ENCODE data around the gene SEMA3E. TPM values are rescaled to one million over a fixed set of nuclear protein-coding genes. Genes with fewer than 3 reads are reported as not detected.
"Not testable (repeated sequence)": the region's sequence is repeated elsewhere in the genome, so short reads cannot be mapped to it uniquely, and the experiment has no call there.

Gene SEMA3E
- total RNA-seq, 1 experiment from 2014 or later: 3.6 TPM

DNA sequence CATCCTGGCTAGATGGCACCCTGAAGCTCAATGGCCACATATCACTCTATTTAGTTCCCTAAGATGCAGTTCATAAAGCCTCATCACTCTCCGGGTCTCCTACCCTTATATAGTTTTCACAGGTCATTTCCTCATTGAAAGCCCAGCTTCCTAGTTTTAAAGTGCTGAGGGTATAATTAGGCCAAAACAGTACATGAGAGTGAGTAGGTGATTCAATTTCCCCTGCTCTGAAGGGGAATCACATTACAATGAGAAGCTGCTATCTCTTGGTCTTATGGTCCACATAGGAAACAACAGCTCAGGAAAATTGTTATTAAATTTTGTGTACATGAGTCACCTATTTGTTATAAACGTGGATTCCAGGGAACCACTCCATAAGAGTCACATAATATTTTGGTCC, 162.0 kb downstream of the SEMA3E start:
- DNase-seq (ENCODE audit: low spot score): no peak

DNA sequence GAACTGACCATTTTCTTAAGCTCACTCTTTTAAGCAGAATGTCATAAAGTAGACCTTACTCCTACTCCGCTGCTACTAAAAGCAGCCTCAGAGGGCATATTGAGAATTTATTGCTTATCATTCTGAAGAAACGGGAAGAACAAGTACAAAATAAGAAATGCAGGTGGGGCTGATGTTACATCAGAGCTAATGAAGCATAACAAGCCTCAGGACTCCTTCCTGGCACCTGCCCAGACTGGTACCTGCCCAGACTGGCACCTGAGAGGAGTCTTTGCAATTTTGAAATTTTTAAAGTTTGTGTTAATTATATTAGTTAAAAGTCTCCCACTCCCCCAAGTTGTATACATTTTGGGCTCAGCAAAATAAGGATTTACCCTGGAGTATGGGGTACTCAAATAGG, 162.4 kb downstream of the SEMA3E start:
- no peak for DNase-seq (ENCODE audit: low spot score)

DNA sequence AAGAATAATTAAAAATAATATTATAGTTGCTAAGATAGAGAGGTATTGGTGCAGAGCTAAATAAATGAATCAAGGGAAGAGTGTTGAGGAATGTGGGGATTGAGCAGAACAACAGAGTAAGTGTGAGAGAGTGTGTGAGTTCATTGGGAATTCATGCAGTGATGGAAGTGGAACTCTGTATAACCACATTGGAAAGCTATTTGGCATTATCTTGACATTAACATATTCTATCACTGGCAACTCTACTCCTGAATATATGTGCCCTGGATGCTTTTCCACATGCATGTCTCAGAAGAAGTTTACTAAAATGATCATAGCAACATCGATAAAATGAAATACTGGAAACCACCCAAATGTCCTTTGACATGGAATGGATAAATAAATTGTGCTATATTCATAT, 164.1 kb downstream of the SEMA3E start:
- no peak for DNase-seq (ENCODE audit: low spot score)

DNA sequence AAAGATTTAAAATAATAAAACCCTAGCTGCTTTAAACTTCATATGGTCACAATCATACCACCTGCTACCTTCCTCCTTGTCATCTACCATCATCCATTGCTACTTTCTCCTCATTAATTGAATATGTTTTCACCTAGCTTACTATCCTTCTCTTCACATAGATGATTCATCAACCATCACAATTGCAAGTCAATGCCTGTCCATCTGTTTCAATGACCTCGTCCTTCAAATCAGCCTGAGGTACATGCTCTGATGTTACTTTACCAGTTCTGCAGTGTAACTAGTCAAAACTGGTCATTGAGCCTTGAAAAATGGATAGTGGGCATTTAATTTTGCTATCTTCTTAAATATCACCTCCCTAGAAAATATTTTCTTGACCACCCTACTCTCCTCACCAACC, 164.7 kb downstream of the SEMA3E start:
- no peak for DNase-seq (ENCODE audit: low spot score)

DNA sequence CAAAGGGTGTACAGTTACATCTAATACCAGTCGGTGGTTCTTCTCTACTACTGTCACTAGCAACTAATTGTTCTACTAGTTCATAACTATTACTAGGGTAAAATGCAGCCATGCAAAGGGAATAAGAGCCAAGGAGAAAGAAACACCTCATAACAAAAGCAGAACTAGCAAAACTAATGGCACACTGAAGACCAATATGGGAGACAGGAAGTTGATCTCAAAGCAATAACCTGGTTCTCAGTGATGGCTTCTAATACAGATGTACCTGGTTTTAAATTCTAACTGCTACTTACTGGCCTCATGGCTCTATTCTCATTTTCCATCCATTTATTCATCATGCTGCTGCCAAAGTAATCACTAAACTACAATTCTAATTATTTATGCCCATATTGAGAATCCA, 170.3 kb downstream of the SEMA3E start:
- no peak for DNase-seq (ENCODE audit: low spot score)

DNA sequence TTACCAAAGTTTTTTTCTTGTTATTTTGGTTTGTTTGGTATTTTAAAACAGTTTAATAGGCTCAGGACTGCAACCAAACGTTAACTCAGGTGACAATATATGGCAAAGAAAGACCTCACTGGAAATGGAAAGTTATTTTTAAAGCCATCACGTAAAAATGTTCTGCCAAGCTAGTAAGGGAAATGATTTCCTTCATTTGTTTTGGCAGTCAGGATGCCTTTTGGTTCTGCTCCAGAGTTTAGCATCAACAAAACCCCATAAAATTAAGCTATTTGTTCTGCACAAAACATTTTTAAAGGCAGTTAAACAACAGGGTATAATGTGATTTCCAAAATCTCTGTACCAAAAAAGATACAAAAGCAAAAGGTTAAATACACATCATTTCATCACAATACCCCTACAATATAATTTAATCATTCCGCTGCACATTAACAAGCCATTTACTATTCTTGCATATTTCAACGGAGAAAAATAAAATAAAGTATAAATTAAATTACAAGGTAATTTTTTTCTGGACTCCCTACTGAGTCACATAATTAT, 172.4 kb downstream of the SEMA3E start:
- DNase-seq (ENCODE audit: low spot score): no peak

DNA sequence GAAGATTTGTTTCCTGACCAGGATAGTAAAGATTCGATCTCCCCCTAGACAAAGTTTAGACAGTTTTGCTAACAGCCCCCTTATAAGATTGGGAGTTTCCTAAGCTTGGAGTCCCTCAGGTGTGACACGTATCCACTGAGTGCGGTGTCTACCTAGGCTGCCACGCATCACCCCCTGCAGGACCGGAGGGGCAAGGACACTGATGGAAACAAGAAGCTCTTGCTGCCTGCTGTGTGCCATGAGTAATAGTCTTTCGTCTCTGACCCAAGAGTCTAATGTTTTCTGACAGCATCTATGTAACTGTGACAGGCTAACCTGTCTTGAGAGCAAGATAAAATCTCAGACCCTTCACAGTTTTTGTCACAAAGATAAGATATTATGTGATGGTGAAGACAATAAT, 173.5 kb downstream of the SEMA3E start:
- DNase-seq (ENCODE audit: low spot score): no peak

DNA sequence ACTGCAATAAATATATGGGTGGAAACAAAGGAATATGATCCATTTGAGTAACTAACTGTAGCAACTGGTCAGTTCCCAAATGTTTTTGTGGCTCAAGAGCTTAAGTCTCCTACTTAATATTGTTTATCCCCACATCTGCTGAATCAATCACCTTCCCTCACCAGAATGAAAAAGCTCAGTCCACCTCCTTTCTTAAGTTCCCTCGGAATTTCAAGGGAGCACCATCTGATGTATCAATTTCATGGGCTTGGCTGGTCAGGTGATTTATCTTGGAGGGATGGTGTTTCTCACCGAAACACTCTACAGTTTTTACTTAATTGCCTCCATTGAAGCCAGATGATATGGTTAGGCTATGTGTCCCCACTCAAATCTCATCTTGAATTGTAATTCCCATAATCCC, 176.6 kb downstream of the SEMA3E start:
- no peak for DNase-seq (ENCODE audit: low spot score)

DNA sequence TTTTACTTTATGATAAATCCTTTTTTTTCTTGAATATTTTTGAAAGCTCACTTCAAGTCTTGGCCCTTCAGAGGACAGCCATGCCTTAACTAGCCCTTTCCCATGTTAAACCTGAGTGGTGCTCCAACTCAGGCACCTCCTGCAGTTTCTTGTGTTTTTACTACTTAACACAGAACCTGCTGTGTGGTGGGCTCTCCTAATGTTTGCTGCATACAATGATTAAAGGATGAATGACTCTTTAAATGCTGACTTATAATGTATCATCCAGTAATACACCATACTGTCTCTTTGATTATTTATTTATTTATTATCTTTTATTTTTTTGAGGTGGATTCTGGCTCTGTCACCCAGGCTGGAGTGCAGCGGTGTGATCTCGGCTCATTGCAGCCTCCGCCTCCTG, 179.4 kb downstream of the SEMA3E start:
- peak; percentile 23 for DNase-seq (ENCODE audit: low spot score)

DNA sequence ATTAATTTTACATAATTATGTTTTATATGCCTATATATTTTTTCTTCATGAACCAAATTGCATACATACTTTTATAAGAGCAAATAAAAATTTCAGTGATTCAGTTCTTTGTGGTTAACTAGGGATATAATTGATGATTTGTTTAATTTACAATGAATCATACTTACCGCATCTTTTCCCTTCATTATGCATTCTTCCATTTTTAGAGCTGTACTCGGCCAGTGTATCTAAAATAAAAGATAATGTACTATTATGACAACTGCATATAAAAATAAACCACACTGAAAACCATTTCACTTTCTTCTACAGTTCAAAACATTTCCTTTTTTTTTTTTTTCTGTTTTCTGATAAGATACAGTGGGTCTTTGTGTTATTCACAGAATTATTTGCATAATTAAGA, 179.9 kb downstream of the SEMA3E start:
- DNase-seq (ENCODE audit: low spot score): peak; percentile 42

DNA sequence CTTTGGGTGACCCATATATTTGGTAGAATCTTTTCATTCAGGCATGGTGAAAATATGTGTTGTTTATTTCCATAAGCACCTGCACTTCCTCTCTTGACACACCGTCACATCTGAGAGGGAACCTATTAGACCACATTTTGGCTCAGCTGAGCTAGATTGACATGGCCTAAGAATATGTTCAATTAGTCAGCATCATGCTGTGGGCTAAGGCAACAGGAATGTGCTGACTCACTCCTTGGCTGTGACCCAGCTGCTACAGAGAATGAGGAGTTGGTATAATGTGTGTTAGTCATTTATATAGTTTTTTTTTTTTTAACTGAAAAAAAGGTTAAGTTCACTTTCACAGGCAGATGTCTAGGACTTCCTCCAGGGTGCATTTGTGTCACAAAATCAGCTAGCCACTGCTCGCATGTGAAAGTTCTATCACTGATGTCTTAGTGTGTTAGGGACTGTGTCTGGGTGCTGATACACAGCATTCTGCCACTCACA, 180.6 kb downstream of the SEMA3E start:
- peak; percentile 99 for DNase-seq (ENCODE audit: low spot score)

DNA sequence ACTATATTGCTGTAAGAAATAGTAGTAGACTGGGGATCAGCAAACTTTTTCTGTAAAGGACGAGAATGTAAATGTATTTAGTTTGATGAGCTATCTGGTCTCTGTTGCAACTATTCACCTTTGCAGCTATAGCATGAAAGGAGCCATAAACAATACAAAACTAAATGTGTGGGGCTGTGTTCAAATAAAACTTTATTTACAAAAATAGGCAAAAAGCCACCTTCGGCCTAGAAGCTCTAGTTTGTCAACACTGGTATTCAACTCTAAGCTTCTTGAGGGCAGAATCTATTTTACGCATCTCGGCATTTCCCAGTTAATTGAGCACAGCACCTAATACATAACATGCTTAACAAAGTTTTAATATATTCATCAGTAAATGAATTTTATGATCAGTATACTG, 181.4 kb downstream of the SEMA3E start:
- DNase-seq (ENCODE audit: low spot score): no peak

DNA sequence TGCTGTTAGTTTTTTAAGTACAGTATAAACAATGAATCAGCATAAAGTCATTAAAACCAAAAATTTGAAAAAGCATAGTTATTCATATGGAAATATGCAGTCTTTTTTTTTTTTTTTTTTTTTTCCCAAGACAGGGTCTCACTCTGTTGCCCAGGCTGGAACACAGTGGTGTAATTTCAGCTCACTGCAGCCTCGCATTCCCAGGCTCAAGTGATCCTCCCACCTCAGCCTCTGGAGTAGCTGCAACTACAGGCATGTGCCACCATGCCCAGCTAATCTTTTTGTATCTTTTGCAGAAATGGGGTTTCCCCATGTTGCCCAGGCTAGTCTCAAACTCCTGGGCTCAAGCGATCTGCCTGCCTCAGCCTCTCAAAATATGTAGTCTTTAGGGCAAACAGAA, 182.0 kb downstream of the SEMA3E start:
- no peak for DNase-seq (ENCODE audit: low spot score)

DNA sequence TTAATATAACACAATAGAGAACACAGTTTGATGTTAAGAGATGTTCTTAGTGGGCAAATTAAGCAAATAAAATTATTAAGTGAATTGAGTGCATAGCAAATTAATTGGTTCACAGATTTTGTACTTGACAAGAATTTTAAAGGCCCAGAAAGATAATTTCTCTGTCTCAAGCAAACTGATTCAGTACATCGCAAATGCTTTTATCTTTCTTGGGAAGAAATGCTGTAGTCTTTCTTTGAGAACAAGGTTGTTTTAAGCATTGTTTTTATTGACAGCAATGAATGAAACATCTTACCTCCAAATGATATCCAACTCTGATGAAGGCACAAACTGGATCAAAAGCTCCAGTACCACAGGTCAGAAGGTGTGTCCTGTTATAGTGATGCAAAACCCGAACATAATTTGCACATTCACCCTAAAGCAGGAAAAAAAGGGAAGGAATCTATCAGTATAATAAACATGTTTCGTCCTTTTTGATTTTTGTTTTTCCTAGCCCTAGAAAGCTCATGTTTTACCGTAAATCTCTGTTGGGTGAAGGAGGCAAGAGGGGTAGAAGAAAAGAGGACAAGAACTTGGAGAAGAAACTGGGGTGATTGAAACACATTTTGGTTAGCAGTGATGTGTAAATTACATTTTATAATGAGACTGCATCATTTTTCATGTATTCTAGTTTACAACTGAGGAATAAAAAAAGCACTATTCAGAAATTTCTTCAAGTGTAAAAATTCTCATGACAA, 182.6 kb downstream of the SEMA3E start:
- DNase-seq (ENCODE audit: low spot score): no peak

DNA sequence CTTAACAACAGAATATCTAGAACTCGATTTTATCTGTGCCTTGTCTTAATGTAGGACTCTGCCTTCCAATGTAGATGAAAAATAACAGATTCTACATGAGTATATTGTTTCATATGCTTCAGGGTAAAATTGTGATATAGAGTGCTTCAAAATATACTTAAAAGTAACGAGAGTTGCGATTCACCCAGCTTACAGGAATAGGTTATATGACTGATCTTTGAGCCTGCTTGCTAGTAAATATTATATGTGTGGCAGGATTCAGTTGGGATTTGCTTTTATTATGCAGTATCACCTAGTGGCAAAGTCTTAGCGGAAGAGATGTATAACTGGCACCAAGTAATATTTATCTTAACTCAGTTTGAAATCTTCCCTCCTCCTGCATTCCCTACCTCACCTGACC, 183.3 kb downstream of the SEMA3E start:
- no peak for DNase-seq (ENCODE audit: low spot score)

DNA sequence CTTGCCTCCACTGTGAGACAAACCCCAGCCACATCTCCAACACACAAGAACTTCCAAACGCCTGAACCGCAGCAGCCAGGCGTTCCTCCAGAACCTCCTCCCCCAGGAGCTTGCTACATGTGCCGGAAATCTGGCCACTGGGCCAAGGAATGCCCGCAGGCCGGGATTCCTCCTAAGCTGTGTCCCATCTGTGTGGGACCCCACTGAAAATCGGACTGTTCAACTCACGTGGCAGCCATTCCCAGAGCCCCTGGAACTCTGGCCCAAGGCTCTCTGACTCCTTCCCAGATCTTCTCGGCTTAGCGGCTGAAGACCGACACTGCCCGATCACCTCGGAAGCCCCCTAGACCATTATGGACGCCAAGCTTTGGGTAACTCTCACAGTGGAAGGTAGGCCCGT, 187.1 kb downstream of the SEMA3E start:
- DNase-seq (ENCODE audit: low spot score): not testable (repeated sequence)

DNA sequence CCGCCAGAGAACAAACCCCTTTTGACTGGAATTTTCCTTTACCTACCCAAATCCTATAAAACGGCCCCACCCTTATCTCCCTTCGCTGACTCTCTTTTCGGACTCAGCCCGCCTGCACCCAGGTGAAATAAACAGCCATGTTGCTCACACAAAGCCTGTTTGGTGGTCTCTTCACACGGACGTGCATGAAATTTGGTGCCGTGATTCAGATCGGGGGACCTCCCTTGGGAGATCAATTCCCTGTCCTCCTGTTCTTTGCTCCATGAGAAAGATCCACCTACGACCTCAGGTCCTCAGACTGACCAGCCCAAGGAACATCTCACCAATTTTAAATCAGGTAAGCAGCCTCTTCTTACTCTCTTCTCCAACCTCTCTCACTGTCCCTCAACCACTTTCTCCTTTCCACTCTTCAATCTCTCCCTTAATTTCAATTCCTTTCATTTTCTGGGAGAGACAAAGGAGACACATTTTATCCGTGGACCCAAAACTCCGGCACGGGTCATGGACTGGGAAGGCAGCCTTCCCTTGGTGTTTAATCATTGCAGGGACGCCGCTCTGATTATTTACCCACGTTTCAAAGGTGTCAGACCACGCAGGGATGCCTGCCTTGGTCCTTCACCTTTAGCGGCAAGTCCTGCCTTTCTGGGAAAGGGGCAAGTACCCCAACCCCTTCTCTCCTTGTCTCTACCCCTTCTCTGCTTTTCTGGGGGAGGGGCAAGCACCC, 188.8 kb downstream of the SEMA3E start:
- not testable (repeated sequence) for DNase-seq (ENCODE audit: low spot score)

DNA sequence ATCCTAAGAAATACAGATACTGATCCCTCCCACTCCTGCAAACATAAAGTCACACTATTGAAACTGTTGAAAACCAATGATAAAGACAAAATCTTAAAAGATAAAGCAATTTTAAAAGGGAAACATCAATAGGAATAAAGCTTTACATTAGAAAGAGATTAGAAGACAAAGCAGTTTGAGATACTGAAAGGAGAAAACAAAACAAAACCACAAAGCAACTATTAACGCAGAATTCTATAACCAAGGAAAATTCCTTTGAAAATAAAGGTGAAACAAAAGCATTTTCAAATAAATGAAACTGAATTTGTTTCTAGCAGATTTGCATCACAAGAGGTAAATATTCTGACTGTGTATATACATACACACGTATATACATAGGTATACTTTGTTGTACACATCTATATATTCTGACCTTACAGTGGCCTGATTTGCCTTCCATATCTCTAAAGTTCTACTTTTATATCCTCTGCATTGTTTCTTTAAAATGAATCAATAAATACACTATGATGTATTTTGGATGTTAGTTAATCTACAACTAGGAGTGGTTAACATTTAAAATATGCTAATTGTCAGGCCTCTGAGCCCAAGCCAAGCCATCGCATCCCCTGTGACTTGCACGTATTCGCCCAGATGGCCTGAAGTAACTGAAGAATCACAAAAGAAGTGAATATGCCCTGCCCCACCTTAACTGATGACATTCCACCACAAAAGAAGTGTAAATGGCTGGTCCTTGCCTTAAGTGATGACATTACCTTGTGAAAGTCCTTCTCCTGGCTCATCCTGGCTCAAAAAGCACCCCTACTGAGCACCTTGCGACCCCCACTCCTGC, 189.6 kb downstream of the SEMA3E start:
- not testable (repeated sequence) for DNase-seq (ENCODE audit: low spot score)

DNA sequence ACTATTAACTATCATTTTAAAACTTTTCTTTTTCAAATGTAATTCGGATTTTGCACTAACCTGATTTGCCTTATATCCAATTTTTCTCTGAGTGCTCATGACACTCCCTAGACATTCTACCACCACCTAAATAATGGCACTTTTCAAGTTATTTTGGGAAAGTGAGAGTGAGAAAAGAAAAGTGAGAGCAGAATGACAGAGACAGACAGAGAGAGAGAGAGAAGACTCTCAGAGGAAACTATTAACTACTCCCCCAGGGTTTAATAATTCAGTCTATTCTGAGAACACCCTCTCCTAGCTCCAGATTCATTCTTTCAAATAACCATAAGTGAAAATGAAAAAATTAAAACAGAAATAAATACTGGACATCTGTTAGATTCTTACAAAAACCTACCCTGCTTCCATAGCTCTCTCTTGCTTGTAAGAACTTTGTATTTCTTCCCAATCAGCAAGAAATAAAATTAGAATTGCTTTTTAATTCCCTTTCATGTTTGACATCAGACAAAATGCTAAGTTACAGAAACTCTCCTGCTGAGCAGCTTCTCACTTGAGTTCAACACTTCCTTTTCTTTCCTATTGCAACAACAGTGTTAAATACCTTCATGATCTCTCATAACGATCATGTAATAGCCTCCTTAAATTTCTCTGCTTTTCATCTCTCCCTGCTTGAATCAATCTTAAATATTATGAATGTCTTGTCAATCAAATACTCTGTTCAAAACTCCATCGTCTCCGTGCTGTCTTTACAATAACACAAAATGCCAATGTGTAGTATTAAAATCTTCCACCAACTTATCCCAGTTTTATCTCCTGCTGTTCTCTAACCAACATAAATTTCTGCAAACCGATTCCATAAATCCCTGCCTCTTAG, 191.7 kb downstream of the SEMA3E start:
- no peak for DNase-seq (ENCODE audit: low spot score)

DNA sequence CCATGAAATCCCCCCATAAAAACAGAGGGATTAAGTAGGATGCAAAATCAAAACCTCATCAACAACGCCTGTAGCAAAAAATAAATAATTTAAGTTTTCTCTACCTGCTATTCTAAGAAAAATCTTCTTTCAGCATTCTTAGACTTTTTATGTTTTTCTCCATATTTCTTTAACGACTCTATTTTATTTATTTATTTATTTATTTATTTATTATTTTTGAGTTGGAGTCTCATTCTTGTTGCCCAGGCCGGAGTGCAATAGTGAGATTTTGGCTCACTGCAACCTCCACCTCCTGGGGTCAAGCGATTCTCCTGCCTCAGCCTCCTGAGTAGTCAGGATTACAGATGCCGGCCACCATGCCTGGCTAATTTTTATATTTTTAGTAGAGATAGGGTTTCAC, 192.5 kb downstream of the SEMA3E start:
- no peak for DNase-seq (ENCODE audit: low spot score)

DNA sequence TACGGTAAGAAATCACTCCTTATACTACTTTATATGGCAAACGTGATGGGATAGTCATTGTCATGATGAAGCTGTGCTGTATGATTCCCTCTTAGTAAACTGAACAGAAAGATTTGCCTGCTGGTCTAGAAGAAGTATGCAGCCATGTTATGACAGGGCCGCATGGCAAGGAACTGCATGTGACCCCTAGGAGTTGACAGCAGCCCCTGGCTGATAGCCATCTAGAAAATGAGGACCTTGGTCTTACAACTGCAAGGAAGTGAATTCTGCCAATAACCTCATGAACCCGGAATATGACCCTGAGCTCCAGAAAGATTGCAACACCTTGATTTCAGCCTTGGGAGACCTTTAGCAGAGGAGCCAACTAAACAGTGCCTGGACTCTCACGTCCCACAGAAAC, 193.3 kb downstream of the SEMA3E start:
- DNase-seq (ENCODE audit: low spot score): no peak

Data from A172 (cell line).